Astrocyte (in vitro differentiated cells and primary cell): ENCODE results near the gene GNL3. TPM values are rescaled to one million over a fixed set of nuclear protein-coding genes. Genes with fewer than 3 reads are reported as not detected.

Source experiments
- DNase-seq: peaks from one replicate; pipeline ENCODE4 v3.0.0-alpha.2; 2010; ENCODE audit warnings: low read depth
- FAIRE-seq: peaks from 2 replicates; lab custom pipeline; 2011; peaks lifted over from hg19 to GRCh38; lab: Jason Lieb, UNC
- H2AFZ ChIP-seq: 2 replicates; pipeline ENCODE4 v1.6.0; 2012; ENCODE audit warnings: low read depth, low read length, inconsistent platforms
- H3K27ac ChIP-seq: 2 replicates; pipeline ENCODE4 v1.5.1; 2011; ENCODE audit warnings: low read depth, low read length, inconsistent platforms
- H3K27me3 ChIP-seq: 2 replicates; pipeline ENCODE4 v1.6.0; 2011; ENCODE audit warnings: low read length, inconsistent platforms; ENCODE audit not compliant: insufficient read depth
- H3K36me3 ChIP-seq: 2 replicates; pipeline ENCODE4 v1.5.1; 2011; ENCODE audit warnings: low read length, inconsistent platforms; ENCODE audit not compliant: insufficient read depth
- H3K4me1 ChIP-seq: 2 replicates; pipeline ENCODE4 v1.5.1; 2011; ENCODE audit warnings: low read length, inconsistent platforms; ENCODE audit not compliant: insufficient read depth
- H3K4me2 ChIP-seq: 2 replicates; pipeline ENCODE4 v1.6.0; 2012; ENCODE audit warnings: low read length, inconsistent platforms
- H3K4me3 ChIP-seq: 2 replicates; pipeline ENCODE4 v1.5.1; 2011; ENCODE audit warnings: low read depth, mild to moderate bottlenecking, low read length, inconsistent platforms; ENCODE audit not compliant: insufficient read depth
- H3K79me2 ChIP-seq: 2 replicates; pipeline ENCODE4 v1.6.0; 2012; ENCODE audit warnings: mild to moderate bottlenecking, low read length, inconsistent platforms; ENCODE audit not compliant: insufficient read depth
- H3K9ac ChIP-seq: 2 replicates; pipeline ENCODE4 v1.6.0; 2012; ENCODE audit warnings: mild to moderate bottlenecking, low read length, inconsistent platforms
- H3K9me3 ChIP-seq: 2 replicates; pipeline ENCODE4 v1.5.1; 2012; ENCODE audit warnings: low read depth, mild to moderate bottlenecking, low read length, inconsistent platforms; ENCODE audit not compliant: insufficient read depth
- H4K20me1 ChIP-seq: 2 replicates; pipeline ENCODE4 v1.6.0; 2012; ENCODE audit warnings: low read length, inconsistent platforms; ENCODE audit not compliant: insufficient read depth
- H3K27ac Mint-ChIP-seq: one replicate; pipeline ENCODE4 v1.8.0; 2021; ENCODE audit warnings: mild to moderate bottlenecking, mixed read lengths; ENCODE audit not compliant: unreplicated experiment
- H3K27me3 Mint-ChIP-seq: one replicate; pipeline ENCODE4 v1.8.0; 2021; ENCODE audit warnings: low read depth, mixed read lengths; ENCODE audit not compliant: unreplicated experiment
- H3K36me3 Mint-ChIP-seq: one replicate; pipeline ENCODE4 v1.8.0; 2021; ENCODE audit warnings: low read depth, mixed read lengths; ENCODE audit not compliant: unreplicated experiment
- H3K4me1 Mint-ChIP-seq: one replicate; pipeline ENCODE4 v1.8.0; 2021; ENCODE audit warnings: low read depth, mixed read lengths; ENCODE audit not compliant: unreplicated experiment
- H3K4me3 Mint-ChIP-seq: one replicate; pipeline ENCODE4 v1.8.0; 2021; ENCODE audit warnings: mild to moderate bottlenecking, moderate library complexity, mixed read lengths; ENCODE audit not compliant: unreplicated experiment
- H3K9me3 Mint-ChIP-seq: one replicate; pipeline ENCODE4 v1.8.0; 2021; ENCODE audit warnings: mild to moderate bottlenecking, mixed read lengths; ENCODE audit not compliant: unreplicated experiment
- CTCF ChIP-seq: IDR thresholded peaks from 2 replicates; pipeline ENCODE4 v1.5.1; 2011; ENCODE audit warnings: low read depth, mild to moderate bottlenecking, inconsistent platforms, low read length, moderate library complexity; ENCODE audit not compliant: insufficient read depth
- EZH2 ChIP-seq: IDR thresholded peaks from 2 replicates; pipeline ENCODE4 v1.6.1; 2012; ENCODE audit warnings: mild to moderate bottlenecking, low read length, inconsistent platforms; ENCODE audit not compliant: insufficient read depth
- total RNA-seq: library from RNA; stranded (reverse); gene quantifications from 2 replicates; pipeline ENCODE4 v1.2.1, GENCODE V29; 2021

GNL3 gene
- total RNA-seq, 1 donor from 2014 or later, result 93.7 TPM

GRCh38 chr3:52719618-52720017, 33.8 kb downstream of the GNL3 start:
- Mint-ChIP-seq H3K27me3 (no peaks in the 10 kb centered on the region), H3K27ac (no peak overlapping the region), H3K4me1 (no peaks in the 10 kb centered on the region), H3K4me3 (no peak overlapping the region), H3K9me3 (peaks cover 3% of the 10 kb centered on the region), H3K36me3 (peaks cover 19% of the 10 kb centered on the region)
- FAIRE-seq (no peak), DNase-seq (no peak)
- Histone ChIP-seq H3K36me3 (no peaks in the 10 kb centered on the region), H3K9ac (no peak overlapping the region), H4K20me1 (no peaks in the 10 kb centered on the region), H3K4me1 (no peaks in the 10 kb centered on the region), H2AFZ (no peak overlapping the region), H3K4me3 (no peak overlapping the region), H3K27ac (no peak overlapping the region), H3K9me3 (no peaks in the 10 kb centered on the region), H3K27me3 (no peaks in the 10 kb centered on the region), H3K4me2 (no peak overlapping the region), H3K79me2 (no peaks in the 10 kb centered on the region)
- no peak for TF ChIP-seq CTCF
- no peak for TF ChIP-seq EZH2

- DNase-seq (no peak), FAIRE-seq (no peak)
- Histone ChIP-seq H3K27ac (no peak overlapping the region), H3K36me3 (no peaks in the 10 kb centered on the region), H2AFZ (no peak overlapping the region), H3K27me3 (no peaks in the 10 kb centered on the region), H4K20me1 (no peaks in the 10 kb centered on the region), H3K4me3 (no peak overlapping the region), H3K4me1 (no peaks in the 10 kb centered on the region), H3K9me3 (no peaks in the 10 kb centered on the region), H3K4me2 (no peak overlapping the region), H3K79me2 (no peaks in the 10 kb centered on the region), H3K9ac (no peak overlapping the region)
- no peak overlapping the region for H3K27ac Mint-ChIP-seq
- no peak overlapping the region for H3K4me3 Mint-ChIP-seq
- no peak for TF ChIP-seq EZH2
- TF ChIP-seq CTCF, result no peak
- H3K27me3 Mint-ChIP-seq, result no peaks in the 10 kb centered on the region
- peaks cover 19% of the 10 kb centered on the region for H3K36me3 Mint-ChIP-seq
- H3K9me3 Mint-ChIP-seq, result peaks cover 5% of the 10 kb centered on the region
- no peaks in the 10 kb centered on the region for H3K4me1 Mint-ChIP-seq
These were observed 35.3 kb downstream of the GNL3 start for GRCh38 chr3:52721002-52721729.

GRCh38 chr3:52721730-52722008, 35.8 kb downstream of the GNL3 start:
- Histone ChIP-seq H4K20me1 (no peaks in the 10 kb centered on the region), H3K79me2 (no peaks in the 10 kb centered on the region), H3K4me1 (no peaks in the 10 kb centered on the region), H3K4me2 (no peak overlapping the region), H2AFZ (no peak overlapping the region), H3K9ac (no peak overlapping the region), H3K4me3 (no peak overlapping the region), H3K9me3 (no peaks in the 10 kb centered on the region), H3K36me3 (no peaks in the 10 kb centered on the region), H3K27me3 (no peaks in the 10 kb centered on the region), H3K27ac (no peak overlapping the region)
- no peak for FAIRE-seq
- no peak for DNase-seq
- Mint-ChIP-seq H3K4me1 (no peaks in the 10 kb centered on the region), H3K9me3 (peaks cover 5% of the 10 kb centered on the region), H3K4me3 (no peak overlapping the region), H3K36me3 (peaks cover 15% of the 10 kb centered on the region), H3K27me3 (no peaks in the 10 kb centered on the region), H3K27ac (no peak overlapping the region)
- TF ChIP-seq CTCF (no peak), EZH2 (no peak)
